ENCODE results near the gene THG1L. TPM values are rescaled to one million over a fixed set of nuclear protein-coding genes. Genes with fewer than 3 reads are reported as not detected.
"Not testable (repeated sequence)": the region's sequence is repeated elsewhere in the genome, so short reads cannot be mapped to it uniquely, and the experiment has no call there.

THG1L gene
- polyA plus RNA-seq, 12 donors, result 12.2 to 29.6 (median 24.3) TPM; not detected in 1

DNA sequence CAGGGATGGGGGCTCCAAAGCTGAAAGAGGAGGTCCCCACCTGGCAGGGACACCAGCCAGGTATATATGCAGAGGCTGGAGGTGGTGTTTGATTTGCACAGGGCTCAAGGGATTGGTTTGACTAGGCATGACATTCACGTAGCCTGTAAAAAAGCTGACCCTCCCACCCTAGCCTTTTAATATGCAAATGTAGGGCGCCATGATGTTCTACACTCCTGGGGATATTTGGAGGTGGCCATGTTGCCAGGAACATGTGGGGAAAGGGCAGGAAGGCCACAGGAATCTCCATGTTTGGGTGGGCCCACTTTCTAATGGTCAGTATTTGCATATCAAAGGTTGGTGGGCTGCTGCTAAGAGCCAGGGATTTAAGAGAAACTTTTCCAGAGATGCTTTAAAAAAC, 12.0 kb upstream of the THG1L start:
- no peak for DNase-seq

DNA sequence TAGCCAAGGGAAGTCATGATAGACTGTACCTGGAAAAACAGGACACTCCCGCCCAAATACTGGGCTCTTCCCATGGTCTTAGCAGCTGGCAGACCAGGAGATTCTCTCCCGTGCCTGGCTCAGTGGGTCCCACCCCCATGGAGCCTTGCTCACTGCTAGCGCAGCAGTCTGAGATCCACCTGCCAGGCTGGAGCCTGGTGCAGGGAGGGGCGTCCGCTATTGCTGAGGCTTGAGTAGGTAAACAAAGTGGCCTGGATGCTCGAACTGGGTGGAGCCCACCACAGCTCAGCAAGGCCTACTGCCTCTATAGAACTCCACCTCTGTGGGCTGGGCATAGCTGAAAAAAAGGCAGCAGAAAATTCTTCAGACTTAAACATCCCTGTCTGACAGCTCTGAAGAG, 10.1 kb upstream of the THG1L start:
- DNase-seq, result no peak

DNA sequence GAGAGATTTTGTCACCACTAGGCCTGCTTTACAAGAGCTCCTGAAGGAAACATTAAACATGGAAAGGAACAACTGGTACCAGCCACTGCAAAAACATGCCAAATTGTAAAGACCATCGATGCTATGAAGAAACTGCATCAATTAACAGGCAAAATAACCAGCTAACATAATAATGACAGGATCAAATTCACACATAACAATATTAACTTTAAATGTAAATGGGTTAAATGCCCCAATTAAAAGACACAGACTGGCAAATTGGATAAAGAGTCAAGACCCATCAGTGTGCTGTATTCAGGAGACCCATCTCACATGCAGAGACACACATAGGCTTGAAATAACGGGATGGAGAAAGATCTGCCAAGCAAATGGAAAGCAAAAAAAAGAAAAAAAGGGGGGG, 8.3 kb upstream of the THG1L start:
- DNase-seq, result not testable (repeated sequence)

DNA sequence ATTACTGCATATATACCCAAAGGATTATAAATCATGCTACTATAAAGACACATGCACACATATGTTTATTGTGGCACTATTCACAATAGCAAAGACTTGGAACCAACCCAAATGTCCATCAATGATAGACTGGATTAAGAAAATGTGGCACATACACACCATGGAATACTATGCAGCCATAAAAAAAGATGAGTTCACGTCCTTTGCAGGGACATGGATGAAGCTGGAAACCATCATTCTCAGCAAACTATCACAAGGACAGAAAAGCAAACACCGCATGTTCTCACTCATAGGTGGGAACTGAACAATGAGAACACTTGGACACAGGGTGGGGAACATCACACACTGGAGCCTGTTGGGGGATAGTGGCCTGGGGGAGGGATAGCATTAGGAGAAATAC, 4.6 kb upstream of the THG1L start:
- not testable (repeated sequence) for DNase-seq

DNA sequence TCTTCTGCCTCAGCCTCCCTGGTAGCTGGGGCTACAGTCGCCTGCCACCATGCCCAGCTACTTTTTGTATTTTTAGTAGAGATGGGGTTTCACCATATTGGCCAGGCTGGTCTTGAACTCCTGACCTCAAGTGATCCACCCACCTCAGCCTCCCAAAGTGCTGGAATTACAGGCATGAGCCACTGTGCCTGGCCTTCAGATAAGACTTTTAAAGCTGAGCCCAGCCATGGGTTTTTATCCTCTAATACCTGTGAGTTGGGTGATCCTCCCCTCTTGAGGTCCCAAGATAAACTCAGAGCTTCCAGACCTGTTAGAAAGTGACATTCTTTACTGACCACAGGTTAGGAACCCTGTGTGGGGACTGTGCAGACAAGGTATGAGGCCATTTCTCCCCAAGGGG, 3.4 kb upstream of the THG1L start:
- DNase-seq, result not testable (repeated sequence)

DNA sequence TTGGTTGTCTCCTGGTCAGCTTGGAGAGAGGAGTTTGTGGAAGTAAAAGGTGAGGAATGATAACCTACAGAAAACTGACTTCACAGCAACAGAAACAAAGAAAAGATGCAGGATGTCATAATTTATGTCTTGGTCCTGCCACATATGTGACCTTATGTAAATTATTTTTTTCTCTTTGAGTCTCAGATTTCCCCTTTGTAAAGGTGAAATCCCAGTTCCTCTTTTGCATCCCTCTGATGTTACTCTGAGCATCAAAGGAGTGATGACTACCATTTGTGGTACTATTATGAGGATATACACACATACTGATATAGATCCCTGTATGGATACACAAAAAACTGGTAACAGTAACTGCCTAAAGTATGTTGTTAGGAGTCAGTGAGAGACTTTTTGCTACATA, 1.4 kb upstream of the THG1L start:
- no peak for DNase-seq

DNA sequence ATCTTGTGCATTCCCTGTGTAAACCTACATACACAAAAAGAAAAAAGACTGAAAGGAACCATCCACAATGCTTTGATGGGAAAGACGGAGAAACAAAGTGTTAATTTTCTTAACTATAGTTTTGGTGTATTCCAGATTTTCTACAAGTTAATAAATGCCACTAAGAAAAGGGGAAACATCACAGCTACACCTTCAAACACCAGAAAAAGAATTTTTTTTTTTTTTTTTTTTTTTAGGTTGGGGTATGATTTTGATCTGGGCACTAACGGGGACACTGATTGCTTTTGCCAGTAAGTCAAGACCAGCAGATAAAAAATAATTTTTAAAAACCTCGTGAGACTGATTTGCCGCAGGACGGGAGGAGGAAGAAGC, 334 bp upstream of the THG1L start:
- DNase-seq, result no peak

DNA sequence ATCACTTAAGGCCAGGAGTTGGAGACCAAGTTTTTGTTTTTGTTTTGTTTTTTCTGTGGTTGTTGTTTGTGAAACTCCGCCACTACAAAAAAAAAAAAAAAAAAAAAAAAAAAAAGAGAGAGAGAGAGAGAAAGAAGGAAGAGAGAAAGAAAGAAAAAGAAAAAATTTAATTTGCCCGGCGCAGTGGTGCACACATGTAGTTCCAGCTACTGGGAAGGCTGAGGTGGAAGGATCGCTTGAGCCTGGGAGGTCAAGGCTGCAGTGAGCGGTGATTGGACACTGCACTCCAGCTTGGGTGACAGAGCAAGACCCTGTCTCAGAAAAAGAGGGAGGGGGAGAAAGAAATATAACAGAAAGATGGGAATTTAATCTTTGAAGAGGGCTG, 902 bp downstream of the THG1L start:
- no peak for DNase-seq

DNA sequence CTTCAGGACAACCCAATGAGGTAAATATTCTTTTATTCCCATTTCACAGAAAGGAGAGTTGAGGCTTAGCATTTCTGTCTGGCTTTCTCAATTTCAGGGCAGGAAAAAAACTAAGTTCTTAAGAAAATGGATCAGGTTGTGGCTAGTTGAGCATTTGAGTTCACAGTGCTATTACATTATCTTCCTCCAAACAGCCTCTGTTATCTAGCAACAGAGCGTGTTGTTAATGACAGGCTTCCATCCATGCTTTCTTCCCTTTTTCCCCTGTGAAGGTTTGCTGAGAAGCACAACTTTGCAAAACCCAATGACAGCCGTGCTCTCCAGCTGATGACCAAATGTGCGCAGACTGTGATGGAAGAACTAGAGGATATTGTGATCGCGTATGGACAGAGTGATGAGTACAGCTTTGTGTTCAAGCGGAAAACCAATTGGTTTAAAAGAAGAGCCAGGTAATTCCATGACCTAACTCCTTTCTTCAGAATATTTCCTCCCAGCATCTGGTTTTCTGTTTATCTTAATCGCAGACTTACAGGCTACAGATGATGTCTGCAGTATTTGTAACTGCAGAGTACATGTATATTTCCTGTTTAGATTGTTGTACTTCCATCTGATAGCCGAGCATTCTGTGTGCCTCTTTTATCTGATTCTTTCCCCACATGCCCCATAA, 1.5 kb downstream of the THG1L start:
- DNase-seq, result no peak

DNA sequence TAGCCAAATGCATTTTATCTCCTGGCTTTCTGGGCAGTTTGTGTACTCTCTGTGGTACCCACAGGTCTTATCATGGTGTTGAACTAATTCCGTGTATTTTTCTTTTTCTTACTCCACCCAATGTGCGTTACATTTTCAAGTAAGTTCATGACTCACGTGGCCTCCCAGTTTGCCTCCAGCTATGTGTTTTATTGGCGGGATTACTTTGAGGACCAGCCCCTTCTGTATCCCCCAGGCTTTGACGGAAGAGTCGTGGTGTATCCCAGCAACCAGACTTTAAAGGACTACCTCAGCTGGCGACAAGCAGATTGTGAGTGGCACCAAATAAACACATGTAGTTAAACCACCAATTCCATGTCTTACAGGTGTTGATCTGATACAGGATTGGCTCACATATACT, 3.2 kb downstream of the THG1L start:
- no peak for DNase-seq

DNA sequence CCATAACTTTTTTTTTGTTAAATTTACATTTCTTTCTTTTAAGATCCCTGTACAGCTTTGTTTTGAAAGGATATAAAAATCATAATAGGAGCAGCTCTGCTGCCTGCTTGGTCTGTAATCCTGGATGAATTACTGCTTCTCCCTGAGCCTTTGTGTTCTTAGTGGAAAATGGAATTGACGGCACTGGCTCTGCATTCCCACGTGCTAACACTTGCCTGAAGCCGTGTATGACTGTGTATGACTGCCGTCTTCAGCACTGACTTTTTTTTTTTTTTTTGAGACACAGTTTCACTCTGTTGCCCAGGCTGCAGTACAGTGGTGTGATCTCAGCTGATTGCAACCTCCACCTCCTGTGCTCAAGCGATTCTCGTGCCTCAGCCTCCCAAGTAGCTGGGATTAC, 4.8 kb downstream of the THG1L start:
- no peak for DNase-seq

DNA sequence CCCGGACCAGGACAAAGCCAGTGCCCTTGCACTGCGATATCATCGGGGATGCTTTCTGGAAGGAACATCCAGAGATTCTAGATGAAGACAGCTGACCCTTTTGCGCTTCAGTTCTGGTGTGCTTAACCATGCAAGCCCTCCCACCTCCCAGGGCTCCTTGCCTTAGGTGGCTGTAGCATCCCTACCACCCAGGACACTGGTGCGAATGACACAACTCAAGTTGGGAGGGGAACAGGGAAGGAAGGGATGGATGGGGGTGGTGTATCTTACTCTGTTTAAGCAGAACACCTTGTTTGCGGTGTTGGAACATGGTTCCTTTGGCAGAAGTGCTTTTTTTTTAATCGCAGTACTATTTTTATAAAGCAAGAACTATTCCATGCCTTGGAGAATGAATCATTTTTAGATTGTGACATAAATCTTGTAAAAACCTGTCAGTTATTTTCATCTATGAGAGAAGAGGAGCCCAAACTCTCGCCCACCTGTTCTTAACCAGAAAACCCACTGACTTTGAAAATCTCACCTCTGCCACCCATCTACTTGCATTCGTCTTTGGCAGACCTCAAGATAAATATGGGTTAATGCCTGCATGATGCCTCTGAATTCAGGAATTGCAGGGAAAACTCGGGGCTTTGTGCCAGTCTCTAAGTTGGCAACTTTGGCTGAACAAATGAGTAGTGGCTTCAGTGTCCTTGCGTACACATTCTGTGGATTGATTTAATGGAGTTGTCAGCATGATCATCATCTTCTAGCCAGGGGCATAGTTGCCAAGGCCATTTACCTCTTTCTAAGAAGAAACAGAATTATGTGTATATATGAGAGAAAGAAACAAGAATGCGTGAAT, 8.4 kb downstream of the THG1L start:
- no peak for DNase-seq

DNA sequence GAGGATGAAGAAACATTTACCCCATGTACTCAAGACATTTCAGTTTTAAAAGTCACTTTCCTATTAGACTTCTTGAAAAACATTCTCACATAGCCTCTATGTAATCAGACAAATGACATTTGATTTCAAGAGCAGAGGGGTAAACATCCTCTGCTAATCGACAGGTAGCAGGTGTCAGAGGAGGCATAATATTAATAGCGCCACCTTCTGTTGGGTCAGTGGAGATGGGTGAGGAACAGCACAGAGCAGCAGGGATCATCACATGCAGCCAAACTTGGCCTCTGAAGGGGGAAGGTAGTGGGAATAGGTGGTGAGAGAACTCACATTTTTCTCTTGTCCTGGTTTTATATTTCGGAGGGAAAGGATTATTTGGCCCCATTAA, 9.0 kb downstream of the THG1L start:
- DNase-seq, result no peak

DNA sequence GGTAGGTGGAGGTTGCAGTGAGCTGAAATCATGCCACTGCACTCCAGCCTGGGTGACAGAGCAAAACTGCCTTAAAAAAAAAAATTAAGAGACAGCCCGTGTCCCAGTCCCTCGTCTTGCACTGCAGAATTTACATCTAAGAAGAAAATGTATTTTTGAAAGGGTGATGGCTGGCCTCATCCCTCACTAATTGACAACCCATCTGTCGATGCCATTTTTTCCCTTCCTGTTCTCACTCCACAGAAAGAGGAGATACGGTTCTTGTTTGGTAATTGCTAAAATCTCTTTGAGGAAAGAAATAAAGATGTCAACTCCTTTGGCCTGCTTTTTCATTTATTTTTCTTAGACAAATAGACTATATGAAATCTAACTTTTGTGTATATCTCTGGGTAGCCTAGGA, 9.9 kb downstream of the THG1L start:
- no peak for DNase-seq

DNA sequence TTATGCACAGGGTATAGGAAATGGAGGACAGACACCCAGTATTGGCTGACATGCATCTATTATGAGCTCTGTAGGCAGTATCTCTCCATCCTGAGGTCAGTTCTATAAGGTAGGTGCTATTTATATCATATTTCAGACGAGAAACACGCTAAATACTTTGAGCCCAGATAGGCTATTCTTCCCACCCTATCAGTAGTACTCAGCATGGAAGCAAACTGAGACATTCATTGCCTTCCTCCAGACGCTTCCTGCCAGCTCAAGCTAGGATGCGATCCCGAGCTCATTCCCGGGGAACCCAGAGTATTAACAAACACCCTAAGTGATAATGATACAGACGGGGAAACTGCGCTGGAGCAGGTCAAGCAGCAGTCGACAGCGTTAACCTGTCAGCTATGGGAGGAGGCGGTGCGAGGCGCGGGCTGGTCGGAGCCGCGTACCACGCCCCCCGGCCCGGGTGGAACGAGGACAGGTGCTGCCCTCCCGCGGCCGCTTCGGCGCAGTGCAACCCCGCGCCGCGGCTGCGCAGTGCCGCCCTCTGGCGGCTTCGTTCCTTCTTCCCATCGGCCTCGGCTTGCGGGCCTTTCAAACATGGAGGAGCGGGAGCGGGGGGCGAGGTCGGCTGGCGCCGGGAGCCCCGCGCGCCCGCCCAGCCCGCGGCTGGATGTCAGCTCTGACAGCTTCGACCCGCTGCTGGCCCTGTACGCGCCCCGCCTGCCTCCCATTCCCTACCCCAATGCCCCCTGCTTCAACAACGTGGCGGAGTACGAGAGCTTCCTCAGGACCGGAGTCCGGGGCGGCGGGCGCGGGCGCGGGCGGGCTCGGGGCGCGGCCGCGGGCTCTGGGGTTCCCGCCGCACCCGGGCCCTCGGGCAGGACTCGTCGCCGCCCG, 12.2 kb downstream of the THG1L start, which contains the start of gene LSM11:
Gene LSM11, plus strand, starts transcription at position 550 of the 888 bp plus-strand sequence. Its CDS starts 39 bp downstream, at position 589.
- DNase-seq, result peak; percentile 91

DNA sequence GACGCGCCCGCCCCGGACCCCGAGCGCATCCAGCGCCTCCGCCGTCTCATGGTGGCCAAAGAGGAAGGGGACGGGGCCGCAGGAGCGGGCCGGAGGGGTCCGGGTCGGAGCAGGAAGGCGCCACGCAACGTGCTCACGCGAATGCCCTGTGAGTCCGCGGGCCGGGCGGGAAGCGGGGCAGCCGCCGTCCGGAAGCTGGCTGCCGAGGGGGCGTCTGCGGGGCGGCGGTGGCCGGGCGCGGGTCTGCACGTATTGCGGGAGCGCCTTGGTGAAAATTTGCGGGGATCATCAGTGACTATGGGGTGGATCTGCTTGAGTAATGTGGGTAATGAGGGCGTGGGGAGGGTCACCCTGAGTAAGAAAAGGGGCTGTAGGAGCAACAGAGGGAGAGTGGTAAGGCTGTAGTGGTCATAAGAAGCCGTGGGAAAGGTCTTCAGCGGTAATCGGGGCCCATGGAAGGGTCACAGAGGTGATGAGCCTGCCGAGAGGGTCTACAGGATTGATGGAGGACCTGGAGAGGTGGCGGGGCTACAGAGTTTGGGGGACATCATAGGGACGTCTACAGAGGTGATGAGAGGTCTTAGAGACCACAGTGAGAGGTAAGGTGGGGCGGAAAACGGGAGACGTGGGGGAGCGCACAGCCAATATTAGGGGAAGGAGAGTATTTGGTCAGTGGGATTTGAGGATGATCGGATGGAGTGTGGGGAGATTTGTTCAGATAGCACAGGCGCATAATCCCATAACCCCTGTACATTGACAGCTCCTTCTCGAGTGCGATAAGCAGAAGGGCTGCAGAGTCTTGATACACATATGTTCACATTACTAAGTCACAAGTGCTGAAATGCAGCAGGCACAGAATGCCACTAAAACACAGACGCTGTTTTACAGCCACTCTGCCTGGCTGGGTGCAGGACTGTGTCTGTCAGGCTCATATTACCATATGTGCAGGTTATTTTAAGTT, 13.1 kb downstream of the THG1L start:
- no peak for DNase-seq

DNA sequence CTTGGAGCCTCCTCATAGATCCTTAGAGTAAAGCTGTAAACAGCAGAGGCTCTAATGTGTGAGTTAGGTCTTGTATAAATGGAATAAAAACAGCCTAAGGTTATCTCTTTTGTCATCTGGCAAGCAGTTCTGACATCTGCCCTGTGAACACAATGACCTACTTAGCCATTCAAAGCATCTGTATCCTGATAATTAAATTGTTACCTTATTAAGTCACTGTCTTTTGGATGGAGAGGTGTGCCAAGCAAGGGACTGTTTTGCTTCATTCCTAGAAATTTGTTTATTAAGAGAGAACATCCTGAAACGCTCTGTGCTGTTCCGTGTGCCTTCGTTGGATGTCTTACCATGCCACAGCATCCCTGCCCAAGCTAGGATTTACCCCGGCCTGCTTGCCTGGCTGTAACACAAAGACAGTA, 13.8 kb downstream of the THG1L start:
- DNase-seq, result no peak

DNA sequence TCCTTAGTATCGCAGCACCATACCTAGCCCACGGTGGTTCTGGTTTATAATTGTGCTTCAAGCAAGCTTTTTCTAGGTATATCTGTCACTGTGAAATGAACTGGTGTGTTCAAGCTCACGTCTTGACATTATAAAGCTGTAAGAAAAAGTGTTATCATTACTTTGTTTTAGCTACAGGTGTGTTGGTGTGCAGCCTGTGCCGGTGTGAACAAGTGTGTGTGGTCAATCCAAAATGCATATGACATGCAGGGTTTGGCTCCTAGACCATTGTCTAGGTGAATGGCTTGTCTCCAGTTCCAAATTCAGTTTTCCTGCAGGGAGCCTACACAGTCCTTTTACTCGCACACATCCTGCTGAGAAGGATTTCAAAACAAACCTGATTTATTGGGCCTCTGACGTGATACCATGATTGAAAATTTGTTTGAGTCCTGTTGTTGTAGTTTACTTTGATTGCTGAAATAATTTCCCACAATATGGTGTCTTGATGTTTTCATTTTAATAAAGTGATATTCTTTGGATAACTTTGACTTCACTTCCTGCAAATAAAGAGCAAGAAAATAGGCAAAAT, 16.0 kb downstream of the THG1L start:
- no peak for DNase-seq

DNA sequence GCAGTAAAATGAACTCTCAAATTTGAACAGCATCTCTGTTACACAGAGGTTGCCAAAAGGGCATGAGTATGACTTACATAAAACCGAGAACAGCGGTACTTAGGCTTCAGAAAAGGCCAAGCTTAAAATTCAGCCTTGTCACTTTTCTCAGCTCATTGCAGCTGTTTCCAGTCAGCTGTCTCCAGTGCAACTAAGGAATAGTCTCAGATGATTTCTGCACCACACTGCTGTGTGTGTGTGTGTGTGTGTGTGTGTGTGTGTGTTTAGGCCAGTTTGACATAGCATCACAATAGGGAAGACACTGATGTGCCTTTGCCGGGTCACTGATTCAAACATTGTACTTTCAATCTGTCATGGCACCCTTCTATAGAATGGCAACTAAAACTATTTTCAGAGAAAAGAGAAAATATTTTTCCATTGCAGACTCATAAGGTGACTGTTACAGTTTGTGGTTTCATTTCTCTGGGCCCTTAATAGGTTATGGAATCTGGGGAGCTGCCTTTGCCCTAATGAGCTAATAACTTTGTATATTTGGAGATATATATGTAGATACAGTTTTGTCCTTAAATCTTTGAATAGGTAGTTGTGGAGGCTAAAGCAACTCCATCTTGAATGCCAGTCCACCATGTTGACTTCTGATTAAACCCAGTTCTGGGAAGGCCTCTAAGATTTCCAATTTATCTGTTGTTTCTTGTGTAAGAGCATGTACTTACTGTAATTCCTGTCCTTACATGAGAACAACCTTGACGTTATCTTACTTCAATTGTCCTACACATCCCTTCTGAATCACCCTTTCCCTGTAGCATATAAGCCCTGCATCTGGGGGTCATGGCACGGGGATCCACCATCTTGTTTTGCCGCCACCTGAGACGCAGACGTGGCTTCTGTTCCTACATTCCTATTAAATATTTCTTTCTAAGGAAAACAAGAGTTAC, 16.8 kb downstream of the THG1L start:
- no peak for DNase-seq

Measured in muscle of arm (tissue), 12 donors.